Measurements from ENCODE around the gene RND2.

RND2 gene

GRCh38 chr17:43079641-43080302, 54.7 kb downstream of the RND2 start:
- Histone ChIP-seq H3K36me3 (replicated peaks; ENCODE audit: insufficient read depth, low read length) (peaks cover 9% of the 10 kb centered on the region; the same call in 1 of the 2 replicates), H2AFZ (ENCODE audit: low read length) (no peak overlapping the region), H3K4me3 (ENCODE audit: low read length) (no peak overlapping the region), H3K4me2 (ENCODE audit: low read depth, low read length) (no peak overlapping the region), H3K9me2 (replicated peaks; ENCODE audit: insufficient read depth, low read length) (no peaks in the 10 kb centered on the region), H3K27ac (ENCODE audit: low read length) (no peak overlapping the region), H4K20me1 (ENCODE audit: insufficient read depth, low read length) (no peaks in the 10 kb centered on the region), H3K9me3 (replicated peaks; ENCODE audit: insufficient read depth, low read length) (no peaks in the 10 kb centered on the region), H3F3A (ENCODE audit: insufficient read depth, low read length) (no peaks in the 10 kb centered on the region; the same call in 1 of the 2 replicates), H3K79me2 (ENCODE audit: low read length) (no peaks in the 10 kb centered on the region), H3K9ac (ENCODE audit: low read length) (no peak overlapping the region), H3K4me1 (ENCODE audit: low read length) (no peaks in the 10 kb centered on the region), H3K27me3 (replicated peaks; ENCODE audit: insufficient read depth, low read length) (no peaks in the 10 kb centered on the region)
- no peak for DNase-seq
- no peak for TF ChIP-seq CTCF (IDR thresholded peaks at IDR 0.05; ENCODE audit: low read length)
- no peak for TF ChIP-seq EZH2phosphoT487 (IDR thresholded peaks at IDR 0.05; ENCODE audit: low read length)
- TF ChIP-seq EZH2 (optimal IDR thresholded peaks at IDR 0.05; ENCODE audit: low read depth, low read length) = no peak
